SIG-M5 (cell line): ENCODE measurements around the gene DDC.
"Not testable (repeated sequence)": the region's sequence is repeated elsewhere in the genome, so short reads cannot be mapped to it uniquely, and the experiment has no call there.

Experiments
- DNase-seq: peaks from one replicate; lab custom pipeline; 2025; lab: John Stamatoyannopoulos, UW

The DDC gene

DNA sequence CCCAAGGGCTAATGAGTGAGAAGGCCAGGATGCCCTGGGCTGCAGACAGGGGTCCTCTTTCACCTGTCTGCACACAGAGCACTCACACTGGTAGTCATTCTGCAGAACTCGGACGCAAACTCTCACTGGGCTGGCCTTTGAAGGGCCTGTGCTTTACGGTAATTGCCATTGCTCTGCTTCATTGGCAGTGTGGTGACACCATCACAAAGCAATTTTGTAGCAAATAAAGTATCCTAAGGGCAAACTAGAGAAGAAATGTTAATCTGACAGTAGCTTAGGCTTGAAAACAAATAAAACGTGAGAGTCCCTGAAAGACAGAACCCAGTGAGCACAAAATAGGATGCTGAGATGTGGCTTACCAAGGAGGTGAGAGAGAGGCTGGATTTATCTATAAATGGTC, 84.4 kb downstream of the DDC start:
- DNase-seq, result no peak

DNA sequence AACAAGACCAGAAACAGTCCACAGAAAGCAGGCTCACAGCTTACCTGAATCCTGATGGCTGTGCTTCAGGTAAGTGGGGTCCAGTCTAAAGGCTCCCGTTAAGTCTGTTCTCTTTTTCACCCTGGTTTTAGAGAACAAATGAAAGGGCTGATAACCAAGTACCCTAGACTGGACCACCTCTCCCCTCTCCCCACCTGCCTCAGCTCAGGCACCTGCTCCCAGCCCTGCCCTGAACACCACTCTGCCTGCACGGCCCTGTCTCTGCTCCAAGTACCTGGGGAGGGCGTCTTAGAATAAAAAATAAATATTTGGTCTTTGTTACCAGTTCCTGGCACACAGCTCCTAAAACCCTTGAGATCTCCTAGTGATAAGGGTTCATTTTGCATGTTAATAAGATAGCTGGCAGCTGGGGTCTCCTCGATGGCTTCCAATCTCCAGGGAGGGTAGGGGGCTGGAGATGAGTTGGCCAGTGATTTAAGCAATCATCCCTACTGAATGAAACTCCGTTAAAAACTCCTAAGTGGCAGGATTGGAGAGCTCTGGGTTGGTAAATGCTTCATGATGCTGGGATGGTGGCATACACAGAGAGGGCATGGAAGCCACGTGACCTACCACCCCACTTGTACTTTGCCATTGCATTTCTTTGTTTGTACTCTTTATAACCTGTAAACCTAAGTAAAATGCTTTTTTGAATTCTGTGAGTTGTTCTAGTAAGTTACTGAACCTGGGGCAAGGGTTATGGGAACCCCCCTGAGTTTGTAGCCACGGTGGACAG, 85.3 kb downstream of the DDC start:
- DNase-seq, result no peak

DNA sequence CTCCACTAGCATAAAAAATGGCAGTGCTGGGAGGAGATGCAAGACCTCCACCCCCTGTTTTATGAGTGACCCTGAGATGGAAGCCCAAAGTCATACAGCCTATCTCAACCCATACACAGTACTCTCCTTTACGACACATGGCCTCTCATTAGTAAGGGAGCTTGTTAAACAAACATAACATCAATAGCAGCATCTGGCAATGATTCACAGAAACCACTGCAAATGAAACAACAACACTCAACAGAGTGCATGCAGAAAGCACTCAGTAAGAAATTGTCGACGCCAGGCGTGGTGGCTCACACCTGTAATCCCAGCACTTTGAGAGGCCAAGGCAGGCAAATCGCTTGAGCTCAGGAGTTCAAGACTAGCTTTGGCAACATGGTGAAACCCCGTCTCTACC, 87.6 kb downstream of the DDC start:
- DNase-seq, result no peak

DNA sequence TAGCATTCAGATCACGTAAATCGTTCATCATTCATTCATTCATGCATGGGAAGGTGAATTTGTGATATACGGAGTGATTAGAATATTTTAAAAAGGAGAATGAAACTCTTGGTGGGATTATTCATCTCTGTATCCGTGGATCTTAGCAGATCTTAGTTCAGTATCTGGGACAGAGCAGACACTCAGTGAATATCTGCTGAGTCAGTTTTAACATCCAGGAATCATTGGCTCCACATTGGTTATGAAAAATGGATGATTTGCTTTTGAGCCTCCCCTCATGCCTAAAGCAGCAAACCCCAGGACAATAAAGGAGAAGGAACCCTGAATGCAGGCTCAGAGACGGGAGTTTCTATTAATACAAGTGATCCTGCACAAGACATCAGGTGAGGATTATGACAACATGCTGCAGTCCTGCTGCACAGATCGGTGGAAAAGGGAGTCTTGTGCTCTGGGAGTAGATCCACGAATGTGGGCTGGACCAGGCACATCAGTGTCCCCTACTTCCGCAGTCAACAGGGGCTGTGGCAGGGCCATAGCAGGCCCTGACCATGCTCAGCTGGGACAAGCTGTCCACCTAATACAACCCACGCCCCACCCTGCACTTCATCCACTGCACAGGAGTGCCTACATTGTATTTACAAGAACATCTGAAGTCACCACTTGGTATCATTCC, 88.1 kb downstream of the DDC start:
- no peak for DNase-seq

DNA sequence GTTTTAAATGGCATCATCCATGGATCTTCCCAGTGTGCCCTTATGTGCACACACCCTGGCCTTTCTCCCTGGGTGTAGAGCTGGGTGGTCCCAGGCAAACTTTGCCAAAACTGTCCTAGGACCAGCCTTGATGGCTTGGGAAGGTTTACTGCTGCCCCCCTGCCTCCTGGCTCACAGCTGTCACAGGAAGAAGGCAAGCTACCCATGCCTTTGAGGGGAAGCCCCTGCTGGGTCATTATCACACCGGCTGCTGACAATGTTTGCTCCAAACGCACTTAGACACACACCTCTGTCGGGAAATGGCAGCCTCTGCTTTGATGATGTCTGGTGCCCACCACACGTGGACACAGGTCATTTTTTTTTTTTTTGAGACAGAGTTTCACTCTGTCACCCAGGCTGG, 89.9 kb downstream of the DDC start:
- no peak for DNase-seq

DNA sequence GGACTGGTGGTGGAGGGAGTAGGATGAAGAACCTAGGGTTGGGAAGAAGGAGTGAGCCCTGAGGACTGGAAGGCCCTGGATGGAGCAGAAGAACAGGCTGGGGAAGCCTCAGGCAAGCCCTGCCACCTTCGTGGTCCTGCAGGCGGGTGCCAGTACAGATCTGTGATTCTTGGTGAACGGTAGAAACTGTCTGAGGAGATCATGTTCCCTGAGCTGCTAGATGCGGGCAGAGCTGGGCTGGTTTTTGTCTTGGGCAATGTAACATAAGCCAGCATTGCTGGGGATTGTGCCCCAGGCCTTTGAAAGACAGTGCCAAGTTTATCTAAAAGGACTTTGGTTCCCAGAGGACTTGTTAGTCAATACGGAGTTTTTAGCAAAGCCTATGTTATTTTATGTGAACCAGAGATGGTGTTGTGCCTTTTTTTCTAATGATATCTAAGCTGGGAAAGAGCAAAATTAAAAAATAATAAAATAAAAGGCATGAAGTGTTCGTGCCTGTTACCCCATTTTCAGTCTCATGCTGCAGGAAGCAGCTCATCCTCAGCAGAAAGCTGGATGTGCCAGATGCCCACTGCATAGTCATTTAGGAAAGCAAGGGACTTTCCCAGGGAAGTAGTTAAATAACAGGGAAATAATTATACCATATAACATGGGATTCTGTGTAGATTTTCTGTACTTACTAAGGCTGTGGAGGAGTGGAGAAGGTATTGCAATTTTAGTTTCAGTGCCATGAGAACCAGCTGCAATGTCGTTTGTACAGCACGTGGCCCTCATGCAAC, 90.6 kb downstream of the DDC start:
- no peak for DNase-seq

DNA sequence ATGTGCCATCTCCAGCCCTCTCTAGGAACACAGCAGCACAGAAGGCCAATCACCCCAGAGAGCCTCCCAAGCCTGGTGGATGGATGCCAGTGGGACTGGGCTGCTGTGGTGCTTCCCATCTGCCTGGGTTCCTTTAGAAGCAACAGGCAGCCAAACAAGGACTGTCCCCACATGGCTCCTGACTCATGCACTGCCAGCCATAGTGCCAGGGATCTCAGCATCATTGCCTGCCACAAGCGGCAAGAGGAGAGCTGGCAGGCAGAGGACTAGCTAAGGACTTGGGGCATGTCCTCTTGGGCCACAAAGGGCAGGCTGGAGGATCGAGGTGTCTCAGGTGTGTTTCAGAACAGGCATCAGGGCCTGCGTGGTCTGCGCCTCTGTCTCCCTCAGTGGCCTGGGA, 91.7 kb downstream of the DDC start:
- DNase-seq, result no peak

DNA sequence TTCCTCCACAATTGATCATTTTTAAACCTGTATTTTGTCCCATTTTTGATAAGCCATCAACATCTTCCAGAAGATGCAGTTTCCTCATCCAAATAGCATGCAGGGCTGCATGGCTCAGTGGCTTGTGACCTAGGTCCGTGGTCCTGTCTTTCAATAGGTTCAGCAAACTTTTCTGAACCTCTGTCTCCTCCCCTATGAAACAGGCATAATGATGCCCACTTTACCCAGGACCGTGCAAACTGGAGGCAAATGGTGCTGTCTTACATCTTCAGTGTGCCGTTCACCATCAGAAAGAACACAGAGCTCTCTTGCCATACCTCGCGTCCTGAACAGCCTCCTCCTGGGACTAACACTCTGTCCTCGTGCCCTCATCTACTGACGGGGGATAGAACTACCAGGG, 92.8 kb downstream of the DDC start:
- no peak for DNase-seq

DNA sequence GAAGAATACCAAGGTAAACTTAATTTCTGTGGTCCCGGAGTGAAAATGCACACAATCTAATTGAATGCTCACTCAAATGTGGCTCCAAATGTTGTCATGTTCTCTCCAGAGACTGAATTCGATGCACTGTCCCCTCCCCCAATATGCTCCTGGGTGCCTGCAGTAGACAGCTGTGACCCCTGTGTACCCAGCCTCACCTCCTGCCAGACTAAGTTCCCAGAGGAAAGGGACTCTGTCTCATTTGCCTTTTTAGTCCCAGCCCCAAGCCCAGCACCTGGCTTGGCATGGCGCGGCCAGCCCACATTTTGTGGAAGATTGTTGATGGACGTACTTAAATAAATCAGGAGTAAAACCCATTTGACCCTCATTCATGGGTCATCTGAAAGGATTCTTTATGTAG, 93.2 kb downstream of the DDC start:
- DNase-seq, result no peak

DNA sequence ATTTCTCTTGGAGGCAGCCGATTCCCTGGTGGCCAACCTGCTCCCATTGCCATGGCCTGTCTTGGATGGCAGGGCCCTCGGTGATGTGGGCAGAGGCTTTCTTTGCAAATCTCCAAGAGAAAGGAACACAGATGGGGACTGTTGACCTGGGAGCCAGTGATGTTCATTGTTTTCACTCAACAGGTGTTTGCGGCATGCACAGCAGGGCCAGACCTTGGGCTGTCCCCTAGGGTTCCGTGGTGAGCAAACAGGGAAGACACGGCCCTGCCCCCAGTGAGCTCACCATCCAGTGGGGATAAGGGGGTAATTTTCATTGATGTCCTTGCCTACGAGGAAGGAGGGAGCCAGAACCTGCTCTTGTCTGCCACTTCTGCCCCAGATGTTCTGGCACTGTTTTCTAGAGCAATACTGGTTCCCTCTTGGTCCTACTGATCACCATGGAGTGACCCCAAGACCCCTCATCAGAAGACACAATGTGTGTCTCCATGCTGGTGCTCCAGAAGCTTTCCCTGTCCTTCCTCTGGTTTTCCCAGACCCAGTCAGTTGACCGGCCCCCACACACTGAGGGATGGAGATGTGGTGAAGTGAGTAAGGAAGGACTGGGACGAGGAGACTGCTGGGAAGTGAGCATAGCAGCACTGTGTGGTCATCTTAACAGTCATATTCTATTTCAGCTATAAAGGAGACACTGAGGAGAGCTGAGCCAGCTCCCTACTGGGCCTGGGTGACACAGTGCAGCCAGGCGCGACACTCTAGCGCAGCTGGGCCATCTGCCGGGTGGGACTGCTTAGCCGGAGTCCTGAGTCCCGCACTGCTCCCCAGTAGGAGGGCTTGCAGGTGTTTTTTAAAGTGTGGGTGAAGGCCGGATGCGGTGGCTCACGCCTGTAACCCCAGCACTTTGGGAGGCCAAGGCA, 94.7 kb downstream of the DDC start:
- DNase-seq, result no peak

DNA sequence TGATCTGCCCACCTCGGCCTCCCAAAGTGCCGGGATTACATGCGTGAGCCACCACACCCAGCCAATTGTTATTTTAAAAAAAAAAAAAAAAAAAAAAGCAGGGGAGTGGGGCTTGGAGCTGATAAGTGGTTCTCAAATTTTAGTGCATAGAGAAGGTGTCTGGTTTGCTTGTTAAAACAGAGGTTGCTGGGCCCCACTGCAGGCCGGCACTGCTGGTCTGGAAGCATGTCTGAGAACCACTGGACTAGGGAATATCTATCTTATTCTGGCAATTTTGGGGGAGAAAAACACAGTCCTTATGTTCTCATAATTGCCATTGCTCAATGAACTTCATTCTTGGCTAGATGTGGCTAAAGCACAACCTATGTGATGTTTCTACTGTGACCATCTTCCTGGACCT, 96.0 kb downstream of the DDC start:
- no peak for DNase-seq

DNA sequence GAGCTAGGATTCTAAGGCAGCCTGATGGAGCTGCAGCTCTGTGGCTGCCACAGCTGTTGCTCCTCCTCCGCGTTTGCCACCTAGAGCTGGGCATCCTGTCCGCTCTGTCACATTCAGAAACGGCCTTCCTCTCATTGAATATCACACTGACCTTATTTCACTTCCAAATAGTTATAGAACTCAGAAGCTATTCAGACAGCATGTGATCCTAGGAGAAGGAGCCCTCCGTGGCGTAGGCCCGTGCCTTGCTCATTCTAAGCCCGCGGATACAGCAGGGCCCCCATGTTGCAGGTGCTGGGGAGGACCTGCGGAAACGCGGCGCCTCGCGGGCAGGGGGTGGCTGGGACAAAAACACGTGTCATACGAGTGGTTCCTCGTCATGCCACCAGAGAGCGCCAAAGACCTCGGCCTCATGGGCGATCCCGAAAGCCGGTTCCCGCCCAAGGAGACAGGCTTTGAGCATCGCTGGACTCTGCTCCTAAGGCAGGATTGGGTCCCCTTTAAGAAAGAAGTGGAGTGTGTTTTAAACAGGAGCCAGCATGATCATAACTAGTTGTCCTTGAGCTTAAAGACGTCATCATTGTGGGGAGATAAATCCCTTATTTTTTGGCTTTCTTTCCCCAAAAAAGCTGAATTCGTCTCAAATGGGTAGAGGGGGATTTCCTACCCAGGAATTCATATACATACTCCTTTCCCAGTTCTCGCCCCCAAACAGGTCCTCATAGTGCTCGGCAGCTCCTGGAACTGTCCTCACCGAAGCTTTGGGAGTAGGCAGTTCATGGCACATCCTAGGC, 97.2 kb downstream of the DDC start:
- DNase-seq, result no peak

DNA sequence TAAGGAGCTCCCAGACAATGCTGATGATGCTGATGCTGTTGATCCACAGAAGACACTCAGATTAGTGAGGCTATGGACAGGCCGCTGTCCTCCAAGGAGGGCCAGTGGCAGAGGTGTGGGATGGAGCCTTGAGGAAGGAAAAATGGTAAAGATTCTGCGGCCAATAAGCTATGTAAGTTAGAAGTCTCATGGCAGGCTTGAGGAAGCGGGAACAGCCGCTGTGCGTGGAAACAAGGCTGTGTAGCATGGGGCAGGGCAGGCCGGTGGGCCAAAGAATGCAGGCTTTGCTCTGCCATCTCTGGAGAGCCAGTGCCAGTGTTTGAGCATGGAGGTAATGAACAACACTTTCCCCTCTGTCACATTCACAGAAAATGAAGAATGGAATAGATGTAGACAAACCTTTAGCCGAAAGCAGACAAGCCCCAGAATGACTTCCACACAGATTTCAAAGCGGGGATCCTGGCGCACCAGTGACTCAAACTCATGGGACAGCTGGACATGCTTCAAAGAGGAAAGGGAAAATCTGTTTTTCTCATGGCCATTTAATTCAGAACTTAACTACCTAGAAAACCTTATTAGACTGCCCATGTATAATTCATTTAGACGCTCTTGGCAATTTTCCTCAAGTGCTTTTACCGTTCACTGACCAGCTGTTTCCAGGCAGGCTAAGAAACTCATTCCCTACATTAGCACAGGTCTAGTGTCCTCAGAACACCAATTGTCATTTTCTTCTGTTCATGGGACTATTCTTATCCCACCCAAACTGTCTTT, 98.2 kb downstream of the DDC start:
- DNase-seq, result no peak

DNA sequence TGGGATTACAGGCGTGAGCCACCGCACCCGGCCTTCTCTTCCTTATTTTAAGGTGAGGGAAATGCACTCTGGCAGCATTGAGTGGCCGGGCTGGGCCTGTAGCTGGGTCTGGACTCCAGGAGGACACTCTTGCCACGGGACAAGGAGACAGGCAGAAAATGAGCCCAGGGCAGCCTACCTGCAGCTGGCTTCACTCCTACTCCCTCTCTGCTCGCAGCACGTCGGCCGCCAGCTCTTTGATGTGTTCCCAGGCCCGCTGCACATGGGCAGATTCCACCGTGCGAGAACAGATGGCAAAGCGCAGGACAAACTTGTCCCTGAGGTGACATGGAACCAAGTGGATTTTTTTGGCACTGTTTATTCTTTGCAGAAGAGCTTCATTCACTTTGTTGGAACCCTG, 102.2 kb downstream of the DDC start:
- no peak for DNase-seq

DNA sequence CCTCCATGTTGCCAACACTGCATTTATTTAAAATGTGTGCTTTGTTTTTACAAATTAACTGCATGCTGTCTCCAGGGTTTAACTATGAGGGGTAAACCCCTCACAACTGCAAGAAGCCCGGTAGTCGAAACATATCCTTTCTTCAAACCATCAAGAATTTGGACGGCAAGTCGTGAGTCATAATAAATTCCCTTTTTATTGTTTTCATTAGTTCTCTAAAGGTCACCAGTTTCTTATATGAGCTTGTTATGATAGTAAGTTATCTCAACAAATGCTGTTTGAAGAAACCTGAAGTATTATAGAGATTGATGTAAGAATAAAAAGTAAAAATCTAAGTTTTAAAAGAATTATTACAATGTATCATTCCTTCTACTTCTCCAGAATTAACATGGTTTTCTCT, 102.8 kb downstream of the DDC start:
- no peak for DNase-seq

DNA sequence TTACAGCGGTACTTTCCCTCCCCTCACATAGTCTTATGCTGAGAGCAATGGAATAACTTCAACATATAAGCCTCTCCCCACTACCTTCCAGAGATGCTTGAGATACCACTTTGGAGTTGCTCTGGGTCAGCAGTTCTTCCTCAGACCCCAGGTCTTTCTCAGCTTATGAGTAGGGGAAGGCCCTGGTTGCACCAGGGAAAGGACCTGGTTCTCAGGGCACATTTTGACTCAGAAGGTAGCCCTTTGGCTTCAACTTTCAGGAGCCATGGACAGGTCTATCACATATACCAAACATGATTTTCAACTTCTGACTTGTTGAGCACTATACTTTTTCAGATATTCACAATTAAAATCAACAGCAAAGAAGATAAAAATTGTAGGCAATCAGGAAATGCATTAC, 103.5 kb downstream of the DDC start:
- DNase-seq, result no peak

DNA sequence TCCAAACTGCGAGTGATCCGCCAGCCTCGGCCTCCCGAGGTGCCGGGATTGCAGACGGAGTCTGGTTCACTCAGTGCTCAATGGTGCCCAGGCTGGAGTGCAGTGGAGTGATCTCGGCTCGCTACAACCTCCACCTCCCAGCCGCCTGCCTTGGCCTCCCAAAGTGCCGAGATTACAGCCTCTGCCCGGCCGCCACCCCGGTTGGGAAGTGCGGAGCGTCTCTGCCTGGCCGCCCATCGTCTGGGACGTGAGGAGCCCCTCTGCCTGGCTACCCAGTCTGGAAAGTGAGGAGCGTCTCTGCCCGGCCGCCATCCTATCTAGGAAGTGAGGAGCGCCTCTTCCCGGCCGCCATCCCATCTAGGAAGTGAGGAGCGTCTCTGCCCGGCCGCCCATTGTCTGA, 106.0 kb downstream of the DDC start:
- DNase-seq, result not testable (repeated sequence)

DNA sequence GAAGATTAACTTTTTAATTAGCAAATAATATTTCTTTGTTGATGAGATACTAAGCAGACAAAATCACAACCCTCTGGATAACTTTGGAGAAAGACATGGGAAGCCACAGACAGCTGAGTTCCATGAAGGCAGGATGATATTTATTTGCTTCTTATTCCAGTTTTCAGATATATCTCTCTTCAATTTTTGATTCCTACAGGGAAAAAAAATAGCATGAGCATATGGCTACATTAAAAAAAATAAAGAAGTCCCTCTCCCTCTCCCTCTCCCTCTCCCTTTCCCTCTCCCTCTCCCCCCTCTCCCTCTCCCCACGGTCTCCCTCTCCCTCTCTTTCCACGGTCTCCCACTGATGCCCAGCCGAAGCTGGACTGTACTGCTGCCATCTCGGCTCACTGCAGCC, 106.6 kb downstream of the DDC start:
- not testable (repeated sequence) for DNase-seq

DNA sequence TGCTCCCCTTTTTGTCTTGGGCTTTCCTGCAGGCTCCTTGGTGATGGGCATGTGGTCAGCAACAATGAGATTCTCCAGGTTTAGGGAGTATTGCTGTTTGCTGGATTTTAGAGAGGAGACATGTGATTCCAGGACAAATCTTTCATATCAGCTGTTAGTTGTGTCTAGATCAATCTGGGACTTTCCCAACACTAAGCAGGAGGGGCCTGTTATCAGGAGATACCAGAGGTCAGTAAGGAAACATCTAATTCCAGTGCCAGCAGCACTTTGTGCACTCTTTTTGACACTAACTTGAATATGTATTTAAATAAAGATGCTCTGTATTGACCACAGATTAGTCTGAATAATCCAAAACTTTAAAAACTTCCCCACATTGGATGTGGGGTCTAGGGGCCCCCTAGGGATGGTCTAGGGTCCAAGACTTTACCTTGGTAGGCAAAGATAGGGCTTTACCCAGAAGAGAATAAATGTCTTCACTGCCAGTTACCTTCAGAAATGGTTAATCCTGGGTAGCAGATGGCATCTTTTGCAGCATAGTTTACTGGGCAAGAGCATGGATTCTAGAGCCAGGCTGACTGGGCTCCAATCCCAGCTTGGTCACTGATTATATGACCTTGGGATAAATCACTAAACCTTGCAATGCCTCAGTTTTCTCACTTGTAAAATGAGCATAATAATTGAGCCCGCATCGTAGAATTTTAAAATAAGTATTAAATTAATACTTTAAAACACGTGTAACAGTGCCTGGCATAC, 108.7 kb downstream of the DDC start:
- DNase-seq, result no peak

DNA sequence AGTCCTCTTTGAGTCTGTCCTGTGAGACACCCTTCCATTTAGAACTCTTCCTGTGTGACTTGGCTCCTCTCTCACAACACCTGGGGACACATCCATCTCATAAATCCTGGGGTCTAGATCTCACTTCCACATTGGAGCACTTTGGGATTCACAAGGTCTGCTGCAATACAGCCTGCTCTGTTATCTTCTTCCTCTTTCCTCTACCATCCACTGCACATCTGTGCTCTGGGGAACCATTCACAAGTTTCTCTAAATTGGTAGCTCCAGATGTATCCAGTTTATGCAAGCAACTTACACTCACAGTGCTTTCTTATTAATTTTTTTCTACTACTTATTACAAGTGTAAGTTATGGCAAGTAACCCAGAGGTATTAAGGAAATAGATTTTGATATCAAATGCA, 109.5 kb downstream of the DDC start:
- no peak for DNase-seq
